Measurements from ENCODE around the gene MYO3B. TPM values are rescaled to one million over a fixed set of nuclear protein-coding genes. Genes with fewer than 3 reads are reported as not detected.

Gene MYO3B
- total RNA-seq, 2 donors from 2014 or later = 5.2 to 10.9 TPM

- Mint-ChIP-seq H3K4me1 (peaks cover 23% of the 10 kb centered on the region), H3K4me3 (no peak overlapping the region), H3K9me3 (peaks cover 31% of the 10 kb centered on the region), H3K27me3 (ENCODE audit: insufficient read depth) (peaks cover 3% of the 10 kb centered on the region), H3K36me3 (ENCODE audit: low read depth) (peaks cover 6% of the 10 kb centered on the region), H3K27ac (no peak overlapping the region)
- Histone ChIP-seq H3K4me3 (ENCODE audit: low read length) (no peak overlapping the region), H3K27me3 (ENCODE audit: control insufficient read depth, insufficient read depth, low read length, poor library complexity, severe bottlenecking) (no peaks in the 10 kb centered on the region), H3K9me3 (ENCODE audit: control insufficient read depth, low read length) (peaks cover 32% of the 10 kb centered on the region), H3K9ac (ENCODE audit: extremely low read depth, low read length, poor library complexity, severe bottlenecking) (no peak overlapping the region), H3K36me3 (ENCODE audit: control insufficient read depth, insufficient read depth, low read length) (no peaks in the 10 kb centered on the region), H3K4me1 (ENCODE audit: control insufficient read depth, insufficient read depth, low read length) (peaks cover 10% of the 10 kb centered on the region), H3K27ac (ENCODE audit: low read depth, low read length) (no peak overlapping the region)
- 89 to 96% methylated on average over 4 to 7 of the region's 7 CpGs for WGBS, 2 experiments (ENCODE audit: insufficient coverage in 1 of 2, insufficient read length in 1 of 2)
- TF ChIP-seq CTCF (conservative IDR thresholded peaks at IDR 0.05) = no peak
- DNase-seq = no peak
Observed at GRCh38 chr2:170322140-170322766, 144.3 kb downstream of the MYO3B start.

GRCh38 chr2:170323743-170324142 lies 145.8 kb downstream of the MYO3B start:
- no peak overlapping the region for H3K4me3 Mint-ChIP-seq
- no peaks in the 10 kb centered on the region for H3K27me3 ChIP-seq (ENCODE audit: control insufficient read depth, insufficient read depth, low read length, poor library complexity, severe bottlenecking)
- no peaks in the 10 kb centered on the region for H3K36me3 ChIP-seq (ENCODE audit: control insufficient read depth, insufficient read depth, low read length)
- WGBS, 2 experiments (ENCODE audit: insufficient coverage in 1 of 2, insufficient read length in 1 of 2) = 76 to 83% methylated on average over 4 of the region's 4 CpGs
- no peak overlapping the region for H3K4me3 ChIP-seq (ENCODE audit: low read length)
- peaks cover 4% of the 10 kb centered on the region for H3K36me3 Mint-ChIP-seq (ENCODE audit: low read depth)
- H3K9me3 Mint-ChIP-seq = peaks cover 26% of the 10 kb centered on the region
- no peak for TF ChIP-seq CTCF (conservative IDR thresholded peaks at IDR 0.05)
- H3K27ac ChIP-seq (ENCODE audit: low read depth, low read length) = no peak overlapping the region
- DNase-seq = no peak
- peaks cover 22% of the 10 kb centered on the region for H3K4me1 Mint-ChIP-seq
- no peak overlapping the region for H3K9ac ChIP-seq (ENCODE audit: extremely low read depth, low read length, poor library complexity, severe bottlenecking)
- peaks cover 3% of the 10 kb centered on the region for H3K27me3 Mint-ChIP-seq (ENCODE audit: insufficient read depth)
- peaks cover 10% of the 10 kb centered on the region for H3K4me1 ChIP-seq (ENCODE audit: control insufficient read depth, insufficient read depth, low read length)
- peaks cover 30% of the 10 kb centered on the region for H3K9me3 ChIP-seq (ENCODE audit: control insufficient read depth, low read length)
- no peak overlapping the region for H3K27ac Mint-ChIP-seq

GRCh38 chr2:170324640-170325046 lies 146.7 kb downstream of the MYO3B start:
- H3K9ac ChIP-seq (ENCODE audit: extremely low read depth, low read length, poor library complexity, severe bottlenecking) = no peak overlapping the region
- peak; percentile 97 for DNase-seq
- 2 to 10% methylated on average over 3 to 4 of the region's 4 CpGs for WGBS, 2 experiments (ENCODE audit: insufficient coverage in 1 of 2, insufficient read length in 1 of 2)
- H3K9me3 Mint-ChIP-seq = peaks cover 19% of the 10 kb centered on the region
- no peak overlapping the region for H3K27ac Mint-ChIP-seq
- no peak overlapping the region for H3K4me3 Mint-ChIP-seq
- H3K27me3 ChIP-seq (ENCODE audit: control insufficient read depth, insufficient read depth, low read length, poor library complexity, severe bottlenecking) = no peaks in the 10 kb centered on the region
- peaks cover 3% of the 10 kb centered on the region for H3K27me3 Mint-ChIP-seq (ENCODE audit: insufficient read depth)
- H3K9me3 ChIP-seq (ENCODE audit: control insufficient read depth, low read length) = peaks cover 21% of the 10 kb centered on the region
- peaks cover 22% of the 10 kb centered on the region for H3K4me1 Mint-ChIP-seq
- TF ChIP-seq CTCF (conservative IDR thresholded peaks at IDR 0.05) = peak; percentile 94
- H3K27ac ChIP-seq (ENCODE audit: low read depth, low read length) = no peak overlapping the region
- peaks cover 2% of the 10 kb centered on the region for H3K36me3 Mint-ChIP-seq (ENCODE audit: low read depth)
- no peaks in the 10 kb centered on the region for H3K36me3 ChIP-seq (ENCODE audit: control insufficient read depth, insufficient read depth, low read length)
- peaks cover 10% of the 10 kb centered on the region for H3K4me1 ChIP-seq (ENCODE audit: control insufficient read depth, insufficient read depth, low read length)
- no peak overlapping the region for H3K4me3 ChIP-seq (ENCODE audit: low read length)
